Astrocyte (in vitro differentiated cells and primary cell): ENCODE measurements around the gene ATP2B3. TPM values are rescaled to one million over a fixed set of nuclear protein-coding genes. Genes with fewer than 3 reads are reported as not detected.
"Not testable (repeated sequence)": the region's sequence is repeated elsewhere in the genome, so short reads cannot be mapped to it uniquely, and the experiment has no call there.

Experiments used
- DNase-seq: peaks from one replicate; pipeline ENCODE4 v3.0.0-alpha.2; 2010; ENCODE audit warnings: low read depth
- FAIRE-seq: peaks from 2 replicates; lab custom pipeline; 2011; peaks lifted over from hg19 to GRCh38; lab: Jason Lieb, UNC
- H2AFZ ChIP-seq: 2 replicates; pipeline ENCODE4 v1.6.0; 2012; ENCODE audit warnings: low read depth, low read length, inconsistent platforms
- H3K27ac ChIP-seq: 2 replicates; pipeline ENCODE4 v1.5.1; 2011; ENCODE audit warnings: low read depth, low read length, inconsistent platforms
- H3K27me3 ChIP-seq: 2 replicates; pipeline ENCODE4 v1.6.0; 2011; ENCODE audit warnings: low read length, inconsistent platforms; ENCODE audit not compliant: insufficient read depth
- H3K36me3 ChIP-seq: 2 replicates; pipeline ENCODE4 v1.5.1; 2011; ENCODE audit warnings: low read length, inconsistent platforms; ENCODE audit not compliant: insufficient read depth
- H3K4me1 ChIP-seq: 2 replicates; pipeline ENCODE4 v1.5.1; 2011; ENCODE audit warnings: low read length, inconsistent platforms; ENCODE audit not compliant: insufficient read depth
- H3K4me2 ChIP-seq: 2 replicates; pipeline ENCODE4 v1.6.0; 2012; ENCODE audit warnings: low read length, inconsistent platforms
- H3K4me3 ChIP-seq: 2 replicates; pipeline ENCODE4 v1.5.1; 2011; ENCODE audit warnings: low read depth, mild to moderate bottlenecking, low read length, inconsistent platforms; ENCODE audit not compliant: insufficient read depth
- H3K79me2 ChIP-seq: 2 replicates; pipeline ENCODE4 v1.6.0; 2012; ENCODE audit warnings: mild to moderate bottlenecking, low read length, inconsistent platforms; ENCODE audit not compliant: insufficient read depth
- H3K9ac ChIP-seq: 2 replicates; pipeline ENCODE4 v1.6.0; 2012; ENCODE audit warnings: mild to moderate bottlenecking, low read length, inconsistent platforms
- H3K9me3 ChIP-seq: 2 replicates; pipeline ENCODE4 v1.5.1; 2012; ENCODE audit warnings: low read depth, mild to moderate bottlenecking, low read length, inconsistent platforms; ENCODE audit not compliant: insufficient read depth
- H4K20me1 ChIP-seq: 2 replicates; pipeline ENCODE4 v1.6.0; 2012; ENCODE audit warnings: low read length, inconsistent platforms; ENCODE audit not compliant: insufficient read depth
- H3K27ac Mint-ChIP-seq: one replicate; pipeline ENCODE4 v1.8.0; 2021; ENCODE audit warnings: mild to moderate bottlenecking, mixed read lengths; ENCODE audit not compliant: unreplicated experiment
- H3K27me3 Mint-ChIP-seq: one replicate; pipeline ENCODE4 v1.8.0; 2021; ENCODE audit warnings: low read depth, mixed read lengths; ENCODE audit not compliant: unreplicated experiment
- H3K36me3 Mint-ChIP-seq: one replicate; pipeline ENCODE4 v1.8.0; 2021; ENCODE audit warnings: low read depth, mixed read lengths; ENCODE audit not compliant: unreplicated experiment
- H3K4me1 Mint-ChIP-seq: one replicate; pipeline ENCODE4 v1.8.0; 2021; ENCODE audit warnings: low read depth, mixed read lengths; ENCODE audit not compliant: unreplicated experiment
- H3K4me3 Mint-ChIP-seq: one replicate; pipeline ENCODE4 v1.8.0; 2021; ENCODE audit warnings: mild to moderate bottlenecking, moderate library complexity, mixed read lengths; ENCODE audit not compliant: unreplicated experiment
- H3K9me3 Mint-ChIP-seq: one replicate; pipeline ENCODE4 v1.8.0; 2021; ENCODE audit warnings: mild to moderate bottlenecking, mixed read lengths; ENCODE audit not compliant: unreplicated experiment
- EZH2 ChIP-seq: IDR thresholded peaks from 2 replicates; pipeline ENCODE4 v1.6.1; 2012; ENCODE audit warnings: mild to moderate bottlenecking, low read length, inconsistent platforms; ENCODE audit not compliant: insufficient read depth
- total RNA-seq: library from RNA; stranded (reverse); gene quantifications from 2 replicates; pipeline ENCODE4 v1.2.1, GENCODE V29; 2021
- TF ChIP-seq, protein P1 (sequence below): IDR thresholded peaks from 2 replicates; pipeline ENCODE4 v1.5.1; 2011; ENCODE audit warnings: low read depth, mild to moderate bottlenecking, inconsistent platforms, low read length, moderate library complexity; ENCODE audit not compliant: insufficient read depth

Gene ATP2B3
- total RNA-seq, 1 donor from 2014 or later, result 0.52 TPM

DNA sequence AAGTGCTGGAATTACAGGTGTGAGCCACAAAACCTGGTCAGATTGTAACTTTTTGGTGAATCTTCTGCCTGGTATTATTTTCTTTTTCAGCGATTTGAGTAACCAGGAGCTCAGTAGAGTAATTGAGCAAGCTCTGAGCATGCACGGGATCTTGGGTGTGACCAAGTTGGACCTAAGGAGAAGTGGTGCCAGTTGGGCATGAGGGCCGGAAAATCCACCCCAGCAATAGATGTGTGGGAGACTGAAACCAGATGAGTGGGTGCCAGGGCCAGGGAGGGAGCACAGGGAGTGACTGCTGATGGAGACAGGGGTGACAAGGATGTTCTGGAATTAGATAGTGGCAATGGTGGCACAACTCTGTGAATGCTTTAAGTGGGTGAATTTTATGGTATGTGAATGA lies 85.2 kb downstream of the ATP2B3 start:
- Mint-ChIP-seq H3K27ac (no peak overlapping the region), H3K9me3 (no peaks in the 10 kb centered on the region), H3K36me3 (no peaks in the 10 kb centered on the region), H3K4me1 (peaks cover 5% of the 10 kb centered on the region), H3K4me3 (no peak overlapping the region), H3K27me3 (peaks cover 27% of the 10 kb centered on the region)
- no peak overlapping the region for H3K9ac ChIP-seq
- peaks cover 9% of the 10 kb centered on the region for H3K79me2 ChIP-seq
- no peak overlapping the region for H3K4me3 ChIP-seq
- no peaks in the 10 kb centered on the region for H3K36me3 ChIP-seq
- no peak for FAIRE-seq
- TF ChIP-seq, protein P1, sequence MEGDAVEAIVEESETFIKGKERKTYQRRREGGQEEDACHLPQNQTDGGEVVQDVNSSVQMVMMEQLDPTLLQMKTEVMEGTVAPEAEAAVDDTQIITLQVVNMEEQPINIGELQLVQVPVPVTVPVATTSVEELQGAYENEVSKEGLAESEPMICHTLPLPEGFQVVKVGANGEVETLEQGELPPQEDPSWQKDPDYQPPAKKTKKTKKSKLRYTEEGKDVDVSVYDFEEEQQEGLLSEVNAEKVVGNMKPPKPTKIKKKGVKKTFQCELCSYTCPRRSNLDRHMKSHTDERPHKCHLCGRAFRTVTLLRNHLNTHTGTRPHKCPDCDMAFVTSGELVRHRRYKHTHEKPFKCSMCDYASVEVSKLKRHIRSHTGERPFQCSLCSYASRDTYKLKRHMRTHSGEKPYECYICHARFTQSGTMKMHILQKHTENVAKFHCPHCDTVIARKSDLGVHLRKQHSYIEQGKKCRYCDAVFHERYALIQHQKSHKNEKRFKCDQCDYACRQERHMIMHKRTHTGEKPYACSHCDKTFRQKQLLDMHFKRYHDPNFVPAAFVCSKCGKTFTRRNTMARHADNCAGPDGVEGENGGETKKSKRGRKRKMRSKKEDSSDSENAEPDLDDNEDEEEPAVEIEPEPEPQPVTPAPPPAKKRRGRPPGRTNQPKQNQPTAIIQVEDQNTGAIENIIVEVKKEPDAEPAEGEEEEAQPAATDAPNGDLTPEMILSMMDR, result no peak
- TF ChIP-seq EZH2, result no peak
- no peak for DNase-seq
- no peaks in the 10 kb centered on the region for H3K9me3 ChIP-seq
- H3K27me3 ChIP-seq, result no peaks in the 10 kb centered on the region
- H2AFZ ChIP-seq, result no peak overlapping the region
- peaks cover 6% of the 10 kb centered on the region for H3K4me1 ChIP-seq
- peaks cover 5% of the 10 kb centered on the region for H4K20me1 ChIP-seq
- no peak overlapping the region for H3K4me2 ChIP-seq
- no peak overlapping the region for H3K27ac ChIP-seq

DNA sequence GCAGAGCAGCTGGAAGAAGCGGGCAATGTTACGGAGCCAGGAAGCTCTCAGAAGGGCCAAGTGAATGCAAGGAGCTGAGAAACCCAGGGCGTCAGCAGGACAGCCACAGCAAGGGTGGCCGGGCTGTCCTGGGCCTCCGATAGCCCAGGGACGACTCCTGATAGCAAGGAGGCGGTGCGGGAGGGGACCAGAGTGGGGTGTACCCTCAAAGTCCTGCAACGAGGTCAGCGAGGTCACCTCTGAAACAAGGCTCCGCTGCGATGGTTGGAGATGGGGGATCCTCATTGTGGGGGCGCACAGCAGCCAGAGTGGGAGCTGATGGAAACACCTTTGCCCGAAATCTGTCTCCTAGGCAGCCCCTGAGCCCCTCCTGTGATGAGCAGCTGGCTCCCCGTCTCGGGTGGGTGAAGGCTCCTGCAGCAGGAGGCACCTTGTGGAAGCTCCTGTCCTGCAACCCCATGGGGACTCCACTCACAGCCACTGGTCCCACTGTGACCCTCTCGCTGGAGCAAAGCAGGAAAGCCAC lies 85.8 kb downstream of the ATP2B3 start:
- FAIRE-seq, result no peak
- Mint-ChIP-seq H3K4me1 (peaks cover 3% of the 10 kb centered on the region), H3K27ac (no peak overlapping the region), H3K4me3 (no peak overlapping the region), H3K36me3 (no peaks in the 10 kb centered on the region), H3K27me3 (peaks cover 27% of the 10 kb centered on the region), H3K9me3 (no peaks in the 10 kb centered on the region)
- peaks cover 3% of the 10 kb centered on the region for H3K79me2 ChIP-seq
- DNase-seq, result no peak
- H3K9ac ChIP-seq, result no peak overlapping the region
- no peak overlapping the region for H3K4me2 ChIP-seq
- H3K4me1 ChIP-seq, result peaks cover 6% of the 10 kb centered on the region
- no peak overlapping the region for H3K4me3 ChIP-seq
- no peaks in the 10 kb centered on the region for H3K36me3 ChIP-seq
- no peak overlapping the region for H2AFZ ChIP-seq
- H4K20me1 ChIP-seq, result no peaks in the 10 kb centered on the region
- no peaks in the 10 kb centered on the region for H3K27me3 ChIP-seq
- no peak overlapping the region for H3K27ac ChIP-seq
- no peaks in the 10 kb centered on the region for H3K9me3 ChIP-seq
- no peak for TF ChIP-seq EZH2
- TF ChIP-seq, protein P1, result no peak

DNA sequence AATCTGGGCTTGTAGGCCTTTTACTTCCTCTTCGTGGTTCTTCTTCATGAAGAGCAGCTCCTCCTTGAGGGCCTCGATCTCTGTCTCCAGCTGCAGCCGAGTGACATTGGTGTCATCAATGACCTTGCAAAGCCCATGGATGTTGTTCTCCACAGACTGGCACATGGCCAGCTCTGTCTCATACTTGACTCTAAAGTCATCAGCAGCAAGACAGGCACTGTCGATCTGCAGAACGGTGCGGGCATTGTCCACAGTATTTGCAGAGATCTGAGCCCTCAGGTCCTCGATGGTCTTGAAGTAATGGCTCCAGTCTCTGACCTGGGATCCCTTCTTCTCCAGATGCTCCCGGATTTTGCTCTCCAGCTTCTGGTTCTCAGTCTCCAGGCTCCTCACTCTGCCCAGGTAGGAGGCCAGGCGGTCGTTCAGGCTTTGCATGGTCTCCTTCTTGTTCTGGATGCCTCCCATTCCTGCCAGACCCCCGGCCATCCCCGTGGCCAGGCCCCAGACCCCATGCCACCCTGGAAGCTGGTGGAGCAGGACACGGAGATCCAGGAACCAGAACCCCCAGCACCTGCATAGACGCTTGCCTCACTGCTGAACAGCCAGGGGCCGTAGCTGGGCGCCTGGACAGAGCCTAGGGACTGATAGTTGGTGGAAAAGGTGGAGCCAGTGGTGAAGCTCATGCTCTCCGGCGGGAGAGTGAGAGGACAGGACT lies 87.4 kb downstream of the ATP2B3 start:
- H3K4me2 ChIP-seq, H4K20me1 ChIP-seq, H3K27ac ChIP-seq, H3K4me1 Mint-ChIP-seq, H3K4me3 Mint-ChIP-seq, H2AFZ ChIP-seq, H3K36me3 ChIP-seq, H3K9ac ChIP-seq, H3K9me3 Mint-ChIP-seq, H3K27me3 ChIP-seq, H3K4me3 ChIP-seq, H3K9me3 ChIP-seq, H3K36me3 Mint-ChIP-seq, H3K79me2 ChIP-seq, H3K4me1 ChIP-seq, DNase-seq, H3K27ac Mint-ChIP-seq, FAIRE-seq: not testable (repeated sequence)
- H3K27me3 Mint-ChIP-seq, result peaks cover 30% of the 10 kb centered on the region
